DMS 273 (cell line): ENCODE data around the gene UBE2J2.

ENCODE experiments used
- DNase-seq: peaks from one replicate; lab custom pipeline; 2025; ENCODE audit not compliant: unreplicated experiment; lab: John Stamatoyannopoulos, UW

The UBE2J2 gene

GRCh38 chr1:1282998-1283397 lies 9.3 kb upstream of the UBE2J2 start:
- no peak for DNase-seq

- DNase-seq = peak; percentile 59
Measured at GRCh38 chr1:1281533-1282321, 8.1 kb upstream of the UBE2J2 start.

- DNase-seq = no peak
Measured at GRCh38 chr1:1280782-1281481, 7.3 kb upstream of the UBE2J2 start.

- DNase-seq = no peak
Measured at GRCh38 chr1:1279028-1279427, 5.4 kb upstream of the UBE2J2 start.

GRCh38 chr1:1278620-1279019 lies 5.0 kb upstream of the UBE2J2 start:
- no peak for DNase-seq

GRCh38 chr1:1275836-1276235 lies 2.2 kb upstream of the UBE2J2 start:
- DNase-seq = no peak

GRCh38 chr1:1274931-1275431 lies 1.3 kb upstream of the UBE2J2 start:
- no peak for DNase-seq

GRCh38 chr1:1274299-1274930 lies 761 bp upstream of the UBE2J2 start:
- DNase-seq = no peak

- DNase-seq = no peak
Measured at GRCh38 chr1:1273209-1273511, 494 bp downstream of the UBE2J2 start.

GRCh38 chr1:1272341-1273208 lies 1.1 kb downstream of the UBE2J2 start:
- DNase-seq = no peak

- DNase-seq = no peak
Measured at GRCh38 chr1:1270813-1271212, 2.8 kb downstream of the UBE2J2 start.

GRCh38 chr1:1268284-1268682 lies 5.4 kb downstream of the UBE2J2 start:
- DNase-seq = no peak

GRCh38 chr1:1267488-1268283 lies 6.0 kb downstream of the UBE2J2 start:
- DNase-seq = no peak

- peak; percentile 47 for DNase-seq
Measured at GRCh38 chr1:1264868-1265272, 8.8 kb downstream of the UBE2J2 start.

GRCh38 chr1:1264026-1264425 lies 9.6 kb downstream of the UBE2J2 start:
- DNase-seq = no peak

GRCh38 chr1:1262758-1263157 lies 10.9 kb downstream of the UBE2J2 start:
- no peak for DNase-seq

- DNase-seq = no peak
Measured at GRCh38 chr1:1262071-1262470, 11.6 kb downstream of the UBE2J2 start.

- no peak for DNase-seq
Measured at GRCh38 chr1:1260843-1261560, 12.7 kb downstream of the UBE2J2 start.

GRCh38 chr1:1259951-1260600 lies 13.6 kb downstream of the UBE2J2 start:
- DNase-seq = no peak
